ENCODE measurements around the gene OR9Q2. TPM values are rescaled to one million over a fixed set of nuclear protein-coding genes. Genes with fewer than 3 reads are reported as not detected.

Gene OR9Q2
- total RNA-seq, 1 donor from 2014 or later = not detected

Other genes with a start within 250 kb of the OR9Q2 start
- gene OR9Q1, start 165.2 kb upstream of the OR9Q2 start, total RNA-seq = not detected
- not detected for gene OR6Q1, start 158.1 kb upstream of the OR9Q2 start, total RNA-seq
- gene OR9I1, start 63.5 kb upstream of the OR9Q2 start, total RNA-seq = not detected
- gene OR1S2, start 15.1 kb downstream of the OR9Q2 start, total RNA-seq = not detected
- not detected for gene OR1S1, start 23.6 kb downstream of the OR9Q2 start, total RNA-seq
- not detected for gene OR10Q1, start 39.8 kb downstream of the OR9Q2 start, total RNA-seq
- gene OR10W1, start 79.2 kb downstream of the OR9Q2 start, total RNA-seq = not detected
- gene OR5B17, start 170.0 kb downstream of the OR9Q2 start, total RNA-seq = not detected
- gene OR5B3, start 217.8 kb downstream of the OR9Q2 start, total RNA-seq = not detected
- gene OR5B2, start 239.1 kb downstream of the OR9Q2 start, total RNA-seq = not detected